Hematopoietic multipotent progenitor cell treated with erythropoietin and hydrocortisone succinate and interleukin-3 and kit ligand, for 6 days (in vitro differentiated cells): Measurements from ENCODE around the gene IFI16.

Source experiments
- DNase-seq: peaks from one replicate; pipeline ENCODE4 v3.0.0-alpha.2; 2015

Gene IFI16

DNA sequence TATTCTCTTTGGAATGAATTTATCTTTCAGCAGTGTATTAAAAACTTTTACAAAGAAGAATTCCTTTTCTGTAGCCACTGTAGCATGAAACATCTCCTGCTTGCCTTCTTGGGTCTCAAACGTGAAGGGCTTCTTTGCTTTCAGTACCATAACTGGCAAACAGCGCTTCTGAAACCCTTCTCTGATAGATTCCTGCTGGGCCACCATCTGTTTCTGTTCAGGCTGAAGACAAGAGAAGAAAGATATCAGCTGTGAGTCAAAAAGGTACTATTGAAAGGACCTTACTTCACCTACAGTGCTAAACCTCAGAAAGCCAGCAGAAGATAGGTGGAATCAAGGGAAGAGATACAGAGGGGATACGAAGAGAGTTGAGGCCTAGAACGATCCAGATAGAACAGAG, 56.4 kb downstream of the IFI16 start:
- DNase-seq: no peak

DNA sequence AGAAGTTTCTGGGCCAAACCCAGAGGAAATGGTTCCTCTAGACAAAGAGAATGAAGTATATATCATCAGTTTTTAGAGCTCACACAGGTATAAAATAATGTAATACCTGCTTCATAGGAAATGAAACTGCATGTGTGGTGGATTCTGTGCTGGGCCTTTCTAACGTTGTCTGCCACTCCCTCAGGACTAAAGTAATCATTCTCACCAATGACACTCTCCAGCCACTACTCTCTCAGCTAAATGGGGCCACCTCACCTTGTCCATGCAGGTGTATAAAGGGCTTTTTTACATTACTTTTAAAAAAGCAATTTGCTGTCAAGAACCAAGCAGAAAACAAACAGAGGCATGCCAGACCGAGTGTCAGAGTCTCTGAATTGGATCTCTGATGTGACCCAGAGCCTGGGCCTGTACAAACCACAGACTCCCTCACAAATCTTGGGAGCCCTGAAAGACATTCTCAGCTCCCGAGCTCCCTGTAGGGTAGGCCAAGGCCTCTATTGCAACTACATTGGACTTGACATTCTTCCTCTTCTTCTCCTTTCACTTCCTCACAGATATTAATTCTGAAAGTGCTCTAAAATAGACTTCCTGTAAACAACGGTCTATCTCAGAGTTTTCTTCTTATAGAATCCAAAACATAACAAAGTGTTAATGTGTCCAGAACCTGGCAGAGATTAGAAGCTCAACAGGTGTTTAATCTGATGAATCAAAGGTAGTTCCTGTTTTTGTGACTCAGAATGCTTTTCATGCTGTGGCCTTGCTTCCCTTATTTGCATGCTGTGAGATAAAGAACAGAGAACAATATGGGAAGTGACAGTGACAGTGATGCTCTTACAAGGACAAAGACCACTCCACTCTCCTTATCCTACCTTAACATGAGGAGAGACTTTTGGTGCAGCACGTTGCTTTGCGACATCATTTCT, 58.3 kb downstream of the IFI16 start:
- peak; percentile 61 for DNase-seq

DNA sequence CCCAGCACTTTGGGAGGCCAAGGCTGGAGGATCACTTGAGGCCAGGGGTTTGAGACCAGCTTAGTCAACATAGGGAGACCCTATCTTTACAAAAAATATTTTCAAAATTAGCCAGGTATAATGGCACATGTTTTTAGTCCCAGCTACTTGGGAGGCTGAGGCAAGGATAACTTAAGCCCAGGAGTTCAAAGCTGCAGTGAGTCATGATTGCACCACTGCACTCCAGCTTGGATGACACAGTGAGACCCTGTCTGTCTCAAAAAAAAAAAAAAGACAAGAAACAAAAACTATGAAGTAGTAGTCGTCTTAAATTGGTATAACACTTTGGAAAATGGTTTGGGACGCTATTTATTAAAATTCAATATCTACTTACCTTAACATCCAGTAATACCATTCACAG, 59.2 kb downstream of the IFI16 start:
- DNase-seq: no peak

DNA sequence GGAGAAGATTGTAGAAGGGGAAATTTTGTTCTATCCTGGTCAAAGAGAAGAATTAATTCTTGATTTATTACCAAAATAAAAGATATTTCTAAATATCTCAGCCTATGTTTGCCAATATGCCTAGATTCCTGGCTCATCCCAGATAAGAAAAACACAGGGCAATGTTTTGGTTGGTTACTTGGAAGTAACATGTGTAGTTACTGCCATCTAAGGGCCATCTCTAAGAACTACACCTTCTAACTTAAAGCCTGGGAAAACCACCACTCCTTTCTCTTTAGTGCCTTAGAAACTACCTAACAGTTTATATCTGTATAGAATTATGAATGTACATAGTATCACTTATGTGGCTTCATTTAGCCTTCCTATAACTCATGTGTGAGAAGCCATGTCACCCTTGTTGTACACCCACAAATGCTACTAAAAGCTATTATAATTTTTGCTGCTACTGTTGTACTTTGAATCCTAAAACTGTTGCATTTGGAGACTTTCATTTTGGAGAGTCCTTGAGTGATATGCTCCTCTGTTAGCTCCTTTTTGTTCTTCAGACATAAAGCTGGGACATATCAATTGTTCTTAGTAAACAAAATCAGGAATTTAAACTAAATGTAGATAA, 62.4 kb downstream of the IFI16 start:
- peak; percentile 84 for DNase-seq

DNA sequence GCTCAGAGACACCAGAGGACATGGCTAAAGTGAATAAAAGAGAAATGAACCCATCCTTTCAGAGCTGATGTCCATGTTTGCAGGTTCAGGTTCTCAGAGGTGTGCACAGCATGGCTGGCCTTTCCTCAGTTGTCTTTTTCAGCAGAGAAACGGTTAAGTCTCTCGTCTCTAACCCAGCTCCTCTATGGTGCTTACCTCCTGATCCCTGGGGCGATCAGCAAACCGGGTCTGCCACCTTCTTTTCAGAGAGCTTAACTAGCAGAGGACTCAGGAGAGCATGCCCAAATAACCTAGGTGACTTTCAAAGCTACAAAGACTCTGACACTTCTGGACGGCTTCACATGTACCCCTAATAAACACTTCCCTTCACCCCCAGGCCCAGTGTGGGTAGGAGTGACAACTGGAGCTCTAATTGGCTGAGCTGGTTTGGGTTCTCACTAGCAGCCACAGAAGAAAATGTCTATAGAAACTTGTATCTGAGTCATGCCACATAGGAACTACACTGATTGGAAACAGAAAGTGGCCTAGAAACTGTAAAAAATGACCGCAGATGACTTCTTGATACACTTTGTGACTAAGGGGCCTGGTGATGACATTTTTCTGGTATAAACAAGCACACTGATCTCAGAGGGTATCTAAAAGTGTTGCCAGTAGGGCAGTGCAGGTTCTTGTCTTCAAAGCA, 66.9 kb downstream of the IFI16 start, which contains the start of gene AIM2:
AIM2 (minus strand) TSS at position 329 of the 682 bp plus-strand sequence. CDS start 3,267 bp downstream, outside the sequence.
- no peak for DNase-seq

DNA sequence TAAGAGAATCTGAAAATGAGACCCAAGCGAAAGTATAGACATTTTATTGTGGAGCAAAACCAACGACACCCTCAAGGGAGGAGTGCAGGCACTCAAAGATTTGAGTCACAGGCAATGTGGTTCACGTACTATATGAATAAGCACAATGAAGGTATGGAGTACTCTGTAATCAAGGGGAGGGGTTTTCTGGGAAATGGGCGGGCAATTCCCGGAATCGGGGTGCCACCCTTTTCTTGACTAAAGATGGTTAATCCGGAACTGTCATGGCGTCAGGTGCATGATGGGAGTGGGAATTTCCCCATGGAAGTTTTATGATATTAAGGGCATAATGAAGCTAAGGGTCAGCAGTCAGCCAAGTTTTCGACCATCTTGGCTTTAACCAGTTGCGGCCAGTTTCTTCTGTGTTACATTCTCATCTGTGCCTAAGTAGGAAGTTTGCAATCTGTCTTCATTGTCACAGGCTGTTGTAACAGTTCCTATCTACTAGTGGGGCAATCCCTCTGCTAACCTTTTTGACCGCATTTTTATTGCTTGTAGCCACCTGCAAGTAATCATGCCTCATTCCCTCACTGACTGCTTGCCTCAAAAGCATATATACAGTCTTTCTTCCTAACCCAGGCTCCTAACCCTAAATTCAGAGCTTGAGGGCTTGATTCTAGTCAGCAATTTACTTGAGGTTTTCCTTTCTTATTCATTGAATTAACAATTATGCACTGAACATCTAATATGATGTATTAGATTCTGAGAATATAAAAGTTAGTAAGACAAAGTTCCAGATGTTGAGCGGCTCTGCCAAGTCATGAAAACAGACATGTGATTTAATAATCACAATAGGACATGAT, 67.6 kb downstream of the IFI16 start:
- peak; percentile 51 for DNase-seq

DNA sequence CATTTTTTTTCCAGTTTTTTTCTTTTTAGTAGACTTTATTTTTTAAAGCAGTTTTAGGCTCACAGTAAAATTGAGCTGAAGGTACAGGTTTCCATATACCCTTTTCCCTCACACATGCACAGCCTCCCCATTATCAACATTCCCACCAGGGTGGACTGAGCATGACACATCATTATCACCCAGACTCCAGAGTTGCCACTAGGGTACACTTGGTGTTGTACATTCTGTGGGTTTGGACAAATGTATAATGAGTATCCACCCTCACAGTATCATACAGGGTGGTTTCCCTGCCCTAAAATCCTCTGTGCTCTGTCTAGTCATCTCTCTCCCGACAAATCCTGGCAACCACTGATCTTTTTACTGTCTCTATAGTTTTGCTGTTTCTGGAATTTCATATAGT, 69.8 kb downstream of the IFI16 start:
- DNase-seq: peak; percentile 78

DNA sequence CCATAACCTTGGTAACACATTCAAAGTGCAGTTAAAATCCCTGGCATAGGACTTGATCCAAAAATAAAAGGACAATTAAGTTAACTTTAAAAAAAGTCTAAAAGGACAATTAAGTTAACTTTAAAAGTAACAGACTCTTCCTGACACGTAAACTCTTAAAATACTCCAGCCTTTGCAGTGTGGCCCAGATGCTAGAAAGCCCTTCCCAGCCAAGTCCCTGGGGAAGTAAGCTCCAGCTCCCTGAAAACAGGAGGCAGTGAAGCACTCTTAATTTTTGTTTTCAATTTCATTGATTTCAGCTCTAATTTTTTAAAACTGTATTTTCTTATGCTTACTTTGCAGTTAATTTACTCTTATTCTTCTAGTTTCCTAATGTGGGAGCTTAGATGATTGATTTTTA, 71.9 kb downstream of the IFI16 start:
- DNase-seq: no peak

DNA sequence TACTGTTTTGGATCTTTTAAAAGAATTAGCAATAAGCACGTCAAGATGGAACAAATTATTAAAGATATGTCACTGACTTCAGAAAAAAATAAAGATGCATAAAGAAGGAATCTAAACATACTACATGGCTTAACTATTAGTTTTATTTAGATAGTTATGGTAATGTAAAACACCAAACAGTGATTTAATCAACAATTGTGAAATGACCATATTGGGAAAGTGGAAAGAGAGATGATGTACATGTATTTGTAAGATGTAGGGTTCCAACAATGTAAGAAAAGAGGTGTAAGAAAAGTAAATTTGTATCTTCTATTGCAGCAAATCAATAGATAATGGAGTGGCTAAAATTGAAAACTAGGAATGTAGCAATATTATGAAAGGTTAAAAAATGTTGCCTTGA, 73.3 kb downstream of the IFI16 start:
- DNase-seq: no peak

DNA sequence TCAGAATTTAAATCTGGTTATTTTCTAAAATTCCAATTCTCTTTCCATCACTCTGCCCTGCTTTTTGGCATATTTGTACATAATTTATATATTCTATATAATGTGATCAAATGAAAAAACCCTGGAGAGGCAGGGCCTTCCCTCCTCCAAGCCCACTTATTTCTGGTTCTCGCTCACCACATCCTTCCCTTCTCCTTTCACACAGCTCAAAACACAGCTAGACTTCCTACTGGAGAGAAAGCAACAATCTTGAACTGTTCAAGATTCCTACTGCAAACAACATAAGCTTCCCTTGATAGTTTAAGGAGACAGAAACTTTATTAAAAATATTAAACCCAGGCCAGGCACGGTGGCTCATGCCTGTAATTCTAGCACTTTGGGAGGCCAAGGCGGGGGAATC, 74.4 kb downstream of the IFI16 start:
- no peak for DNase-seq

DNA sequence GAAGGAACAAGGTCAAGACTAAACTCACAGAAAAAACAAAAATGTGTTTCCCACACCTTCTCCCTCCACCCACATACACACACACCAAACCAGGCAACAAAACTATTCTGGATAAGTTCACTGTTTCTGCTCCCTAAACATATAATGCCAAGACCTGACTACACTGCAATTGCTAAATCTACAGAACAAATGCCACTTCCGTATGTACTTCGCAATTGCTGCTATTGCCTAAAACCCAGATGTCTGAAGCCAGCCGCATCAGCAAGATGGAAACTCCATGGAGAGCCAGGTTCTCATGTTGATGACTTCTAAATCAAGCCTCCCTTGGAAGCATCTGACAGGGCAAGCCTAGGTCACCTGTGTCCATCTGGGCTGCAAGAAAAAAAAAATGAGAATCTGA, 75.2 kb downstream of the IFI16 start:
- DNase-seq: peak; percentile 47

DNA sequence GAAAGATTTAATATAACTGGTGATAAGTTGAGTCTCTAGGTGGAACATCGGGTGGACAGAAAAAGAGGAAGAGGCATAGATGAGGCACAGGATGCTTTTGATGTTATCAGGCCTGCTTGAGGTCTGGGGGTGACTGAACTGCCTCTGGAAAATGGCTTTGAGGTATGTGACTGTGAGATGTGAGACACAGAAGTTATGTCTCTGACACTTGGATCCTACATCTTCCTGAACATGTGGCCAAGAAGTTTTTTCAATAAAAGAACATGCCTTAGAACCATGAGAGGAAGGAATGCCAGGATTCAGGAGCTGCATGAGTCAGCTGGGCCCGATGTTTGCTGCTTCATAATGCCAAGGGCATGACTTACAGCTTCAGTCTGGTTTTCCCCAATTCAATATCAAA, 78.3 kb downstream of the IFI16 start:
- peak; percentile 71 for DNase-seq

DNA sequence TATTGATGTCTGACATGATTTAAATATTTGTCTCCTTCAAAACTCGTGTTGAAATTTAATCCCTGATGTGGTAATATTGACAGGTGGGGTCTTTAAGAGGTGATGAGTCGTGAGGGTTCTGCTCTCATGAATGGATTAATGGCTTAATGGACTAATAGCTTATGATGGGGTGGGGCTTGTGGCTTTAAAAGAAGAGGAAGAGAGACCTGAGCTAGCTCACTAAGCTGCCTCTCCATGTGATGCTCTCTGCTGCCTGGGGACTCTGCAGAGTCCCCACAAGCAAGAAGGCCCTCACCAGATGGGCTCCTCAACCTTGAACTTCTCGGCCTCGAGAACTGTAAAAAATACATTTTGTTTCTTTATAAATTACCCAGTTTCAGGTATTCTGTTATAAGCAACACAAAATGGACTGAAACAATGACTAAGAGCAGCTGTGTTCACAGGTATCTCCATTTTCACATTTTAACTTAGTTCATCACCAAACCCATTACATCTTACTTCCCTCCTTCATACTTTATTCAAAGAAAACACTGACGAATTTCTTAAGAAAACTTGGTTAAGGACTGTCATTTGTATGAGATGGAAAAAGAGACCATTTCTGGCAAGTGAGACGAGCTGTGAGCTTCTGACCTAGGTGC, 79.0 kb downstream of the IFI16 start:
- peak; percentile 21 for DNase-seq

DNA sequence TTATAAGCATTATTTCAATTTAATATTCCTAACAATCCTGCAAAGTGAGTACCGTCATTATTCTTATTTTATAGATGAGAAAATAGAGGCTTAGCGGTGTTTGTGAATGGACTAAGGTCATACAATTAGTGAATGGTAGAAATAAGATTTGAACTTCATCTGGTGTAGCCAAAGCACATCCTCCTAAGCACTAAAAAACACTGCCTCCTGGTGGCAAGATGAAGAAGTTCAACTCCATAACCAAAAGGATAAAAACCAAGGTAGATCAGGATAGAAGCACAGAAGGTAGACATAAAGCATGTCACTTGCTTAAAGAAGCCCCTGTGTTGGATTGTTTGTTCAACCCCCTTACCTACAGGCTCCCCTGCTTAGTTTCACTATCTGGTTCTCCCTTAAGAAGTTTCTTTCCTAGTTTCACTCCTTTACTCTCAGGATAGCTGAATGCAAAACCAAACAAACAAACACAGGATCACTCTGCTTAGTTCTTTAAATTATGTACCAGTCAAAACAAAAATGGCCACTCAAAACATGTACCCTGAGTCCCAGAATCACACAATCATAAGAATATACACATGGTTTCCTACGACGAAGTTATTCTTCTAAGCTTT, 79.6 kb downstream of the IFI16 start:
- peak; percentile 57 for DNase-seq

DNA sequence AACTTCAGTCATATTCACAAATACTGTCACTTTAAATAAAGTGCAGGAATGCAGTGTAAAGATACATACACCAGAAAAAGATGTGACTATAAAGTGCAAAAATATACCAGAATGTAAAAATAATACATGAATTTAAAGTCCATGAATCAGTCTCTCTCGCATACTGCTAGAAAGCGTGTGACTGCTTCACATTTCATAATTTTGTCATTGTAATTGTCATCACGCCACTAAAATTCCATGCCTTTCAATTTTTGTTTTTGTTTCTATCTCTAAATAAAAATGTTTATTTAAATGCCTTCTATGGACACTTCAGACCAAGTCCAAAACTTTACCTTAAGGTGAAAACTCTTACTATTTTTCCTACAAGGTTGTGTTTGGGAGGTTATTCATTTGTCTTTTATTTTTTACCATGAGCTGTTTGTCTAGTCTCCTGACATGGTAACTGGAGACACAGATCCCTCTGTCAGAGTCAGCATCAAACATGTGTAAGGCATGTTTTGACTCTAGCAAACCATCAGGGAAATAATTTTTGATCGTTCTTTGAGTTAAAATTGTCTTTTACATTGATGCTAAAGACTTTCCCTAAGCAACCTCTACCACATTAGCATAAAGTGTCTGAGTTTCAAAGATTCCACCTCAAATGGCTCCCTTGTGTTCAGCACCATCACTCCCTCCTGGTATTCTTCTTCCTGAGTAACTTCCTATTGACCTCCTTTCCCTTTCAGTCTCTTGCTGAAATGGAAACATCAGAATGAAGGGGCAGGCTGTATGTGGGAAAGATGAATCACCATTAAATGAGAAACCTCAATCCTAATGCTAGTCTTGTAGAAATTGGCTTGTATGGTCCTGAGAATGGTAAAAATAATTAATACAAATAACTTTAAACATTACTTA, 80.8 kb downstream of the IFI16 start:
- no peak for DNase-seq

DNA sequence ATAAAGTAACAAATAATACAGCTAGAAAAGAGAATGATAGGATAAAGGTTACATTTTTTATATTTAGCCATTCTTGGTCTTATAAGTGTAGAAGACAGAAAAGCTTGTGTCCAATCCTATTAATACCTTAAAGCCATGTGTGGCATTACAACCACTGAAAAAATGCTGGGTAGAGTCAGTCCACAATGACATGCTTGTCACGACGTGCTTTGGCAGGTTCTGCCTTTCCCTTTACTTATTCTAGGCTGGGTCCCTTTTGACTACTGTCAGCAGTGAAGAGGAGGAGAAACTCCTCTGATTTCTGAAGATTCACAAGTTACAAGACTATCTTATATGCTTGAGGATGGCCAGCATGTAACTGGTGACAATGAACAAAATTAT, 81.5 kb downstream of the IFI16 start:
- no peak for DNase-seq

DNA sequence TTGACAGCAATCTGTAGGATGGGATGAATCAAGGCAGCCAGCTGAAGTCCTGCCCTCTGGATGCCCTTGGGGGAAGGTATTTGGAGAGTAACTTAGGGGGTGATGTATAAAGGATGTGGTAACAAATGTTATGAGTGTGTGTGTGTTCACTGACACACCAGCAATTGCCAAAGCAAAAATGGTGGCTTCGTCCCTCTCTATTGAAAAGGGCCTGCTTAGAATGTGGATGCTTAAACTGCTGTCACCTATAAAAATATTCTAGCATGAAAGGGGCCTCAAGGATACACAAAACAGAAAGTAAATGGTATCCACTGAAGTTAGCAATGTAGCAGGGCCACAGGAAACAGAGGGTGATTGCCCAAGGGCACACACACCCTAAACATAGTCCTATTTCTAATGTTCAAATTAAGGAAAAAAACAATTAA, 81.9 kb downstream of the IFI16 start:
- peak; percentile 53 for DNase-seq

DNA sequence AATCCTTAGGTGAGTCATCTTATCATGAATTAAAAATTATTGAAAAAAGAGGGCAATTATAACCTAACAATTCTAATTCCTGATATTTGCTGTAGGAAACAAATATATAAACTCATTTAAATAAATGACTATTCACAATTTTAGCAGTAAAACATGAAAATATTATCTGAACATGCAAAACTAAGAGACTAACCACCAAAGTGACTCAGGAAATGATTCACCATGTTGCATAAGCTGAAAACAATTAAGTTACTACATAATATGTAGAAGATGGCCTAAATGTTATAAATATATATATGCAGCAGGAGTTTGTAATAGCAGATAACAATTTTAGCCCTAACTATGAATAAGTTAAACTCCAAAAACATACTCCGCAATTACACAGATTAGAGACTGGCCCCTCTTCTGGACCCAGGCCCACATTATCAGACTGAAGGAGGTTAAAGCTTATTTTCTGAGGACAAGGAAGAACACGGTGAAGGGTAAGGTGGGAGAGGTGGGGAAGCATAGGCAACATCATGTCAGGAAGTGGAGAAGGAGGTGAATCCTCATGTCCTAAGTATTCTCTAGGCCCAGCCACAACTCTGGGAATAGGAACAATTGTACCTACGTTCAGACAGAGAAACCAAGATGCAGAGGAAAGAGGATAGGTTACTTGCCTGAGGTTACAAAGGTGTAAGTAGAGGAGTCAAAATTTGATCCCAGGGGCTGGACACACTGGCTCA, 82.5 kb downstream of the IFI16 start:
- peak; percentile 63 for DNase-seq

DNA sequence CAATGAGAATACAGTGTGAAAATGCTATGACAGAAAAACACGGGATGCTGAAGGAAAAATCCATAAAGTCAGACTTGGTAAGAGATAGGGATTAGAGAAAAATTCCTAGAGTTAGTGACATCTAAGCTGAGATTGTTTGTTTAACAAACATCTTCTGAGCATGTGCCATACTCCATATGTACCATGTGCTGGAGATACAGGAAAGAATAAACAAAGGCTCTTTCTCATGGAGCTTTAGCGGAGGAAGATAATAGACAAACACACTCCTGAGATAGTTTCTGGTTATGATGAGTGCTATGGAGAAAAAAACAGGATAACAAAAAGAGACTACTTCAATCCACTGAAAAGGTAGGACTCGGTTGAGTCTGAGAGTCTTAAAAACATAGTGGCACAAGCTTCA, 88.9 kb downstream of the IFI16 start:
- DNase-seq: no peak

DNA sequence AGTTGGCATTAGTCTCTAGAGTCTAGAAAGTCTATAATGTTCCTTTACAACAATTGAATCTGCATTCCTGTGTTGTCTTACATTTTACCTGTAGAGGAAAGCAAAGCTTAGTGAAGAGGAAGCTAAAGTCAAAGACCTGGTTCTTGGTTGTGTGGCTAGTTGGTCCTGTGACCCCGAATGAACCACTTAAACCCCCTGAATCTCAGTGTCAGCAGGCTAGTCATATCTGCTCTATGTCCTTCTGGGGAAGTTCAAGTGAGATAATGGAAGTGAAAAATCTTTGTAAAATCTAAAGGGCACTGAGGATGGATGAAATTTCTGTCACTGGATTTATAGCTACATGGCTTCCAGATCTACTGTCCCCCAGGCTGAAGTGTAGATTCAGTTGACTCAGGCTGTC, 90.9 kb downstream of the IFI16 start:
- no peak for DNase-seq
